Pancreas (tissue), 10 donors: ENCODE results near the gene PACRG. TPM values are rescaled to one million over a fixed set of nuclear protein-coding genes. Genes with fewer than 3 reads are reported as not detected.

Experiments
- ATAC-seq, 4 donors: fragments of 200-7000 bp; cut with Tn5 transposase; one replicate each; pipeline versions ENCODE4 v1.8.0 to v1.9.1; 2020; ENCODE audit warnings: mild to moderate bottlenecking in 4 of 4, moderate library complexity in 4 of 4
- DNase-seq, 6 donors: peaks; one replicate each; pipeline ENCODE4 v3.0.0-alpha.2; 2020
- FAIRE-seq: peaks from 2 replicates; lab custom pipeline; 2012; peaks lifted over from hg19 to GRCh38; lab: Jason Lieb, UNC
- H3K27ac ChIP-seq, 4 donors: fragments of 200-600 bp; sonication (generic); 1 replicate in 3 of 4; 2 replicates in 1 of 4; pipeline versions ENCODE4 v1.5.0 to v1.8.0; 2020
- H3K27me3 ChIP-seq, 4 donors: fragments of 200-600 bp; one replicate each; pipeline ENCODE4 v1.8.0; 2021
- H3K36me3 ChIP-seq, 3 donors: fragments of 200-600 bp; sonication (generic) in 1 of 3; one replicate each; pipeline versions ENCODE4 v1.5.0 to v1.8.0; 2020 to 2021
- H3K4me1 ChIP-seq, 3 donors: fragments of 200-600 bp; one replicate each; pipeline ENCODE4 v1.8.0; 2021
- H3K4me3 ChIP-seq, 4 donors: fragments of 200-600 bp; sonication (generic) in 2 of 4; one replicate each; pipeline versions ENCODE4 v1.5.0 to v1.8.0; 2020 to 2021
- H3K9me3 ChIP-seq, 4 donors: fragments of 200-600 bp; one replicate each; pipeline ENCODE4 v1.8.0; 2021
- CTCF ChIP-seq, 4 donors: fragments of 200-600 bp; sonication (generic) in 3 of 4; IDR thresholded peaks; one replicate each; pipeline versions ENCODE4 v1.5.0 to v1.8.0; 2021; ENCODE audit warnings: antibody characterized with exemption in 4 of 4
- WGBS, 2 donors: extraction: QIAGEN DNeasy Blood & Tissue Kit; methylation state at CpG; one replicate each; pipeline ENCODE4 v1.1.7; 2013; 5-methylcytosine and 5-hydroxymethylcytosine counted together
- intact Hi-C, 3 donors: fragments of 100-400 bp; cut with DNase I; formaldehyde crosslinking; loops; one replicate each; pipeline versions ENCODE4 v1.11.1 to v1.14.2; 2022
- polyA plus RNA-seq, 2 donors: library from polyadenylated mRNA; stranded (reverse); fragments of 200-250 nt; gene quantifications; one replicate each; pipeline ENCODE4 v1.2.3, GENCODE V29; 2013
- total RNA-seq, 6 donors: library from RNA; stranded (reverse); fragmentation: NEBNext Ultra II Directional in 4 of 6; extraction: Animal tissue kit (Norgen Biotek cat#: 25700) in 4 of 6; gene quantifications; one replicate each; pipeline versions ENCODE4 v1.2.1 to v1.2.4, GENCODE V29; 2021 to 2023
- donor health status: healthy with polysubstance abuse.
- donor health status: DM: no; HTN: no; CAD: no; lungs with moderate emphysema.
- donor health status: DM: no; HTN: no; CAD: no.
- donor health status: control.
- donor health status: control.
- donor health status: Bipolar disorder and iron deficiency.
- donor health status: DM: yes; HTN: yes; CAD: no.
- donor health status: DM: no; HTN: no; CAD: no.
- donor health status: DM: no; HTN: no; CAD: no.
- donor health status: DM: yes; HTN: yes; CAD: no.

Gene PACRG
- total and polyA plus RNA-seq, 8 donors, result 2.5 to 7.1 (median 3.5) TPM

- WGBS, 2 donors, result 65 to 71% methylated on average over 3 of the region's 3 CpGs
These were observed 233.1 kb downstream of the PACRG start for GRCh38 chr6:162960679-162961457.

DNA sequence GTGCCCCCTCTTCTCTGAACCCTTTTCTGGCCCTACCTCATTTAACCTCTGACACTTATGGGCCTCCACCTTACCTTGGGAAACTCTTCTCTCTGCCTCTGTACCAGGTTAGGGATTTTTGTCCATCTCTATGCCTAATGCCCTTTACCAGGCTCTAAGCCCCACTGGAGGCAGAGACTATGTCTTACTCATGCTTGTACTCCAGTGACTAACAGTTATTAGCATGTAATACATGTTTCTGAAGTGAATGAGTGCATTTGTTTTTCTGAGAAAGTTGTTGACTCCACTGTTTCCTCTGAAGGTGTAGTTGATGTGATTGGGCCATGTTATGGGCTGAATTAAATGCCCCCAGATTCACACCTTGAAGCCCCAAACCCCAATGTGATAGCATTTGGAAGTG lies 234.3 kb downstream of the PACRG start:
- Histone ChIP-seq H3K27me3 (no peaks in the 10 kb centered on the region), H3K27ac (no peak overlapping the region), H3K4me3 (no peak overlapping the region), H3K9me3 (no peaks in the 10 kb centered on the region), H3K4me1 (no peaks in the 10 kb centered on the region), H3K36me3 (no peaks in the 10 kb centered on the region)
- TF ChIP-seq CTCF (IDR thresholded peaks at IDR 0.05), result no peak
- intact Hi-C loops, result no loop called here
- DNase-seq (no peak), ATAC-seq (no peak), FAIRE-seq (no peak)

More at GRCh38 chr6:162960679-162961457, 233.1 kb downstream of the PACRG start:
- intact Hi-C loops, result no loop called here
- Histone ChIP-seq H3K4me3 (no peak overlapping the region), H3K4me1 (no peaks in the 10 kb centered on the region), H3K36me3 (no peaks in the 10 kb centered on the region), H3K27ac (no peak overlapping the region), H3K9me3 (no peaks in the 10 kb centered on the region), H3K27me3 (no peaks in the 10 kb centered on the region)
- TF ChIP-seq CTCF (IDR thresholded peaks at IDR 0.05), result no peak
- no peak for ATAC-seq
- FAIRE-seq, result no peak
- no peak for DNase-seq

DNA sequence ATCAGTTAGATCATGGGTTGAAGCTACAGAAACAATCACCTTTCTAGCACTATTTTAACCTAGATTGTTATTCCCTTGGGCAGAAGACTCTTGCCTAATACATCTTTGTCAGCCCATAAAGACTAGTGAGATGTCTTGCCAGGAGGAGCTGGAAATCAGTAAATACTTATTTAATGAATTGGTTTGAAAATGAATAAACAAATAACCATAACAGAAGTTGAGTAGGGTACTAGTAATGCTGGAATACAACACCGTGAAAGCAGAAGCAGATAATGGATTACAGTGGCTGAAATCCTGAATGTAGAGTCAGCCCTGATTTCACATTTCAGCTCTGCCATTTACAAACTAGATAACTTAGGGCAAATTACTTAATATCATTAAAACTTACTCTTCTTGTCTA lies 236.1 kb downstream of the PACRG start:
- Histone ChIP-seq H3K9me3 (no peaks in the 10 kb centered on the region), H3K4me3 (no peak overlapping the region), H3K27me3 (no peaks in the 10 kb centered on the region), H3K27ac (no peak overlapping the region), H3K36me3 (no peaks in the 10 kb centered on the region), H3K4me1 (no peaks in the 10 kb centered on the region)
- 83 to 89% methylated on average over 1 of the region's 1 CpG for WGBS, 2 donors
- intact Hi-C loops, result no loop called here
- FAIRE-seq (no peak), DNase-seq (no peak), ATAC-seq (no peak)
- TF ChIP-seq CTCF (IDR thresholded peaks at IDR 0.05), result no peak

DNA sequence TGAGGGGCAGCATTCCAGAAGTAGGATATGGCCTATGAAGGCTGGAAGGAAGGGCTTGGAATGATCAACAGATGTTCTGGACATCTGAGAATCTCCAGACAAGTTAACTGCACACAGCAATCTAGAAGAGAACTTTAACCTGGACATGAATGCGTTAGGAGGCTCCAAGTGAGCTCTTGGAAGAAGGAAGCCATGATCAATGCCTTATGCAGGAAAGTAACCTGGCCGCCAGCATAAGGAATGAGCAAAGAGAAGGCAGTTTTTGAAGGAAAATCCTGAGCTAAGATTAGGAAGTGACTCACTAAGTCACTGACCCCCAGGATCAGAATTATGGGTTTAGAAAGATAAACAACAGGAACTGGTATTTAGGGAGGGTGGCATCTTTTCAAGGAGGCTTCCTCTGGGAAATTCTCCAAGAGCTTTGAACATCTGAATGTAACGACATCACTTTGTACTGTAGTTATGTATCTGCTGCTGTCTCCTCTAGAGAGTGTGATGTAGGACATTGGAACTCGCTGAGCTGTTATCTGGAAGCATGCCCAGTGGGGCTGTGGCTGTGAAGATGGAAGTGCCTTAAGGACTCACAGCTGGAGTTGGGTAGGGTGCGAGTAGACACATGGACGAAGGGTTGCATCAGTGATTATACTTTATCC lies 236.8 kb downstream of the PACRG start:
- ATAC-seq, result peak in 2 of 4 donors; percentile 24 to 49
- H3K9me3 ChIP-seq, result no peaks in the 10 kb centered on the region
- no peaks in the 10 kb centered on the region for H3K4me1 ChIP-seq
- intact Hi-C loops, result no loop called here
- TF ChIP-seq CTCF (IDR thresholded peaks at IDR 0.05), result no peak
- FAIRE-seq, result no peak
- no peak overlapping the region for H3K27ac ChIP-seq
- no peaks in the 10 kb centered on the region for H3K36me3 ChIP-seq
- no peak for DNase-seq
- 76 to 80% methylated on average over 6 of the region's 6 CpGs for WGBS, 2 donors
- no peak overlapping the region for H3K4me3 ChIP-seq
- no peaks in the 10 kb centered on the region for H3K27me3 ChIP-seq

GRCh38 chr6:162965366-162965765 lies 237.6 kb downstream of the PACRG start:
- no peak for TF ChIP-seq CTCF (IDR thresholded peaks at IDR 0.05)
- no peak for FAIRE-seq
- no peaks in the 10 kb centered on the region for H3K36me3 ChIP-seq
- no peaks in the 10 kb centered on the region for H3K9me3 ChIP-seq
- WGBS, 2 donors, result 65 to 87% methylated on average over 1 of the region's 1 CpG
- no peak overlapping the region for H3K27ac ChIP-seq
- H3K4me1 ChIP-seq, result no peaks in the 10 kb centered on the region
- H3K4me3 ChIP-seq, result no peak overlapping the region
- no peaks in the 10 kb centered on the region for H3K27me3 ChIP-seq
- no peak for DNase-seq
- ATAC-seq, result no peak
- intact Hi-C loops, result no loop called here
